ENCODE results near the gene TNFAIP8L1.

TNFAIP8L1 gene

GRCh38 chr19:4654437-4655361 lies 15.4 kb downstream of the TNFAIP8L1 start:
- TF ChIP-seq YY1 (IDR thresholded peaks at IDR 0.05; ENCODE audit: low read depth) (no peak), MAX (IDR thresholded peaks at IDR 0.05) (no peak), USF1 (IDR thresholded peaks at IDR 0.05) (no peak), TEAD4 (IDR thresholded peaks at IDR 0.05) (no peak), EP300 (IDR thresholded peaks at IDR 0.05; ENCODE audit: borderline replicate concordance) (no peak), NFIC (IDR thresholded peaks at IDR 0.05) (no peak), REST (IDR thresholded peaks at IDR 0.05; ENCODE audit: low read depth) (no peak)

- TF ChIP-seq YY1 (IDR thresholded peaks at IDR 0.05; ENCODE audit: low read depth) (no peak), ZBTB7A (IDR thresholded peaks at IDR 0.05; ENCODE audit: low read depth) (no peak), TEAD4 (IDR thresholded peaks at IDR 0.05) (no peak), USF1 (IDR thresholded peaks at IDR 0.05) (no peak), MAX (IDR thresholded peaks at IDR 0.05) (no peak), REST (IDR thresholded peaks at IDR 0.05; ENCODE audit: low read depth) (no peak), EP300 (IDR thresholded peaks at IDR 0.05; ENCODE audit: borderline replicate concordance) (no peak), FOXM1 (IDR thresholded peaks at IDR 0.05; ENCODE audit: borderline replicate concordance, low read depth) (no peak), CREB1 (IDR thresholded peaks at IDR 0.05; ENCODE audit: low read depth) (no peak), TAF1 (IDR thresholded peaks at IDR 0.05; ENCODE audit: low read depth) (no peak), TCF12 (IDR thresholded peaks at IDR 0.05; ENCODE audit: low read depth) (no peak)
Measured at GRCh38 chr19:4656102-4656501, 16.8 kb downstream of the TNFAIP8L1 start.

GRCh38 chr19:4657262-4657661 lies 17.9 kb downstream of the TNFAIP8L1 start:
- TF ChIP-seq USF1 (IDR thresholded peaks at IDR 0.05) (no peak), YY1 (IDR thresholded peaks at IDR 0.05; ENCODE audit: low read depth) (no peak), ZBTB7A (IDR thresholded peaks at IDR 0.05; ENCODE audit: low read depth) (no peak), REST (IDR thresholded peaks at IDR 0.05; ENCODE audit: low read depth) (no peak), MAX (IDR thresholded peaks at IDR 0.05) (no peak), FOXM1 (IDR thresholded peaks at IDR 0.05; ENCODE audit: borderline replicate concordance, low read depth) (no peak), TCF12 (IDR thresholded peaks at IDR 0.05; ENCODE audit: low read depth) (no peak), EGR1 (IDR thresholded peaks at IDR 0.05) (no peak), TAF1 (IDR thresholded peaks at IDR 0.05; ENCODE audit: low read depth) (no peak), CEBPB (IDR thresholded peaks at IDR 0.05) (no peak), CREB1 (IDR thresholded peaks at IDR 0.05; ENCODE audit: low read depth) (no peak), NFIC (IDR thresholded peaks at IDR 0.05) (no peak), EP300 (IDR thresholded peaks at IDR 0.05; ENCODE audit: borderline replicate concordance) (no peak), RAD21 (IDR thresholded peaks at IDR 0.05; ENCODE audit: low read depth) (no peak), TEAD4 (IDR thresholded peaks at IDR 0.05) (no peak)

Data from Ishikawa (cell line).